Measurements from ENCODE around the gene LMAN2L.

LMAN2L gene

DNA sequence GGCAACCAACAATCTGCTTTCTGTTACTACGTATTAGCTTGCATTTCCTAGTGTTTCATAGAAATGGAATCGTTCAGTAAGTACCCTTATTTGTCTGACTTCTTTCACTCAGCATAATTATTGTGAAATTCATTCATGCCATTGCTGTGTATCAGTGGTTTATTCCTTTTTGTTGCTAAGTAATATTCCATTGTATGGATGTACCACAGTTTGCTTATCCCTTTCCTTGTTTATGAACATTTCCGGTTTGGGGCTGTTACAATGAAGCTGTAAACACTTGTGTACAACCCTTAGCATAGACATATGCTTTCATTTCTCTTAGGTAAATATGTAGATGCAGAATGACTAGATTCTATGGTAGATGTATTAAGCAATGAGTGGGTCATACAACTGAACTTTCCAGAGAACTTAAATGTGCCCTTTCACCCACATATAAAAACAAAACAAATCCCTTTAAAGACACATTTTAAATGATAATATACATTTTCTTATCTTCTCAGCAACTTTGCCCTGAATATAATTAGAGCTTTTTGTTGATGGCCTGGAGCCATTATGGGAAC lies 75.4 kb downstream of the LMAN2L start:
- H3K4me3 ChIP-seq (IDR thresholded peaks at IDR 0.05; ENCODE audit: insufficient read depth, low read depth, low read length), result no peak overlapping the region
- no peak overlapping the region for H3K4me2 ChIP-seq
- no peaks in the 10 kb centered on the region for H3K4me1 ChIP-seq (ENCODE audit: low read depth, poor library complexity, severe bottlenecking)
- no peaks in the 10 kb centered on the region for H3K27me3 ChIP-seq (ENCODE audit: insufficient read depth, low read depth)
- H3K9ac ChIP-seq, result no peak overlapping the region
- H2AFZ ChIP-seq (ENCODE audit: low read depth), result no peak overlapping the region
- TF ChIP-seq, protein P1, sequence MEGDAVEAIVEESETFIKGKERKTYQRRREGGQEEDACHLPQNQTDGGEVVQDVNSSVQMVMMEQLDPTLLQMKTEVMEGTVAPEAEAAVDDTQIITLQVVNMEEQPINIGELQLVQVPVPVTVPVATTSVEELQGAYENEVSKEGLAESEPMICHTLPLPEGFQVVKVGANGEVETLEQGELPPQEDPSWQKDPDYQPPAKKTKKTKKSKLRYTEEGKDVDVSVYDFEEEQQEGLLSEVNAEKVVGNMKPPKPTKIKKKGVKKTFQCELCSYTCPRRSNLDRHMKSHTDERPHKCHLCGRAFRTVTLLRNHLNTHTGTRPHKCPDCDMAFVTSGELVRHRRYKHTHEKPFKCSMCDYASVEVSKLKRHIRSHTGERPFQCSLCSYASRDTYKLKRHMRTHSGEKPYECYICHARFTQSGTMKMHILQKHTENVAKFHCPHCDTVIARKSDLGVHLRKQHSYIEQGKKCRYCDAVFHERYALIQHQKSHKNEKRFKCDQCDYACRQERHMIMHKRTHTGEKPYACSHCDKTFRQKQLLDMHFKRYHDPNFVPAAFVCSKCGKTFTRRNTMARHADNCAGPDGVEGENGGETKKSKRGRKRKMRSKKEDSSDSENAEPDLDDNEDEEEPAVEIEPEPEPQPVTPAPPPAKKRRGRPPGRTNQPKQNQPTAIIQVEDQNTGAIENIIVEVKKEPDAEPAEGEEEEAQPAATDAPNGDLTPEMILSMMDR (conservative IDR thresholded peaks at IDR 0.05; ENCODE audit: low read depth, low read length), result no peak
- no peaks in the 10 kb centered on the region for H4K20me1 ChIP-seq (ENCODE audit: insufficient read depth)
- no peak overlapping the region for H3K27ac ChIP-seq
- no peaks in the 10 kb centered on the region for H3K79me2 ChIP-seq (ENCODE audit: insufficient read depth, low read depth)
- no peaks in the 10 kb centered on the region for H3K36me3 ChIP-seq (ENCODE audit: insufficient read depth)

DNA sequence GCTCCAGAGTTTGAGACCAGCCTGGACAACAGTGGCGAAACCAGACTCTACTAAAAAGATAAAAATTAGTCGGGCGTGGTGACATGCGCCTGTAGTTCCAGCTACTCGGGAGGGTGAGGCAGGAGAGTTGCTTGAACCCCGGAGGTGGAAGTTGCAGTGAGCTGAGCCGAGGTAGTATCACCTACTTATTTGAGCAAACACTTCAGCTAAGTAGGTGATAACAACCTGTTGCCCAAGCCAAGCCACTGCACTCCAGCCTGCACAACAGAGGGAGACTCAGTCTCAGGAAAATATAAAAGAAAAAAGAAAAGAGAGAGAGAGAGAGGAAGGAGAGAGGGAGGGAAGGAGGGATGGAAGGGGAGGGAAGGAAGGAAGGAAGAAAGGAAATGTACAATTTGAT lies 76.0 kb downstream of the LMAN2L start:
- Histone ChIP-seq H3K36me3 (ENCODE audit: insufficient read depth) (no peaks in the 10 kb centered on the region), H3K4me1 (ENCODE audit: low read depth, poor library complexity, severe bottlenecking) (no peaks in the 10 kb centered on the region), H3K27ac (no peak overlapping the region)

GRCh38 chr2:96663177-96663576 lies 76.7 kb downstream of the LMAN2L start:
- Histone ChIP-seq H2AFZ (ENCODE audit: low read depth) (no peak overlapping the region), H3K9ac (no peak overlapping the region), H3K4me2 (no peak overlapping the region), H3K79me2 (ENCODE audit: insufficient read depth, low read depth) (no peaks in the 10 kb centered on the region), H3K4me1 (ENCODE audit: low read depth, poor library complexity, severe bottlenecking) (no peaks in the 10 kb centered on the region), H3K36me3 (ENCODE audit: insufficient read depth) (no peaks in the 10 kb centered on the region), H3K27ac (no peak overlapping the region), H4K20me1 (ENCODE audit: insufficient read depth) (no peaks in the 10 kb centered on the region), H3K4me3 (IDR thresholded peaks at IDR 0.05; ENCODE audit: insufficient read depth, low read depth, low read length) (no peak overlapping the region), H3K27me3 (ENCODE audit: insufficient read depth, low read depth) (no peaks in the 10 kb centered on the region)
- TF ChIP-seq, protein P1 (conservative IDR thresholded peaks at IDR 0.05; ENCODE audit: low read depth, low read length), result no peak

More for the DNA sequence above, 76.0 kb downstream of the LMAN2L start:
- TF ChIP-seq, protein P1 (conservative IDR thresholded peaks at IDR 0.05; ENCODE audit: low read depth, low read length), result no peak
- no peak overlapping the region for H3K4me2 ChIP-seq
- H3K79me2 ChIP-seq (ENCODE audit: insufficient read depth, low read depth), result no peaks in the 10 kb centered on the region
- H3K9ac ChIP-seq, result no peak overlapping the region
- no peak overlapping the region for H2AFZ ChIP-seq (ENCODE audit: low read depth)
- no peak overlapping the region for H3K4me3 ChIP-seq (IDR thresholded peaks at IDR 0.05; ENCODE audit: insufficient read depth, low read depth, low read length)
- no peaks in the 10 kb centered on the region for H3K27me3 ChIP-seq (ENCODE audit: insufficient read depth, low read depth)
- no peaks in the 10 kb centered on the region for H4K20me1 ChIP-seq (ENCODE audit: insufficient read depth)

GRCh38 chr2:96662360-96662759 lies 77.5 kb downstream of the LMAN2L start:
- H3K27ac ChIP-seq, result no peak overlapping the region
- H3K79me2 ChIP-seq (ENCODE audit: insufficient read depth, low read depth), result no peaks in the 10 kb centered on the region
- TF ChIP-seq, protein P1 (conservative IDR thresholded peaks at IDR 0.05; ENCODE audit: low read depth, low read length), result no peak
- no peak overlapping the region for H2AFZ ChIP-seq (ENCODE audit: low read depth)
- H3K9ac ChIP-seq, result no peak overlapping the region
- no peaks in the 10 kb centered on the region for H3K36me3 ChIP-seq (ENCODE audit: insufficient read depth)
- H3K4me2 ChIP-seq, result no peak overlapping the region
- no peaks in the 10 kb centered on the region for H3K27me3 ChIP-seq (ENCODE audit: insufficient read depth, low read depth)
- no peak overlapping the region for H3K4me3 ChIP-seq (IDR thresholded peaks at IDR 0.05; ENCODE audit: insufficient read depth, low read depth, low read length)
- H4K20me1 ChIP-seq (ENCODE audit: insufficient read depth), result no peaks in the 10 kb centered on the region
- no peaks in the 10 kb centered on the region for H3K4me1 ChIP-seq (ENCODE audit: low read depth, poor library complexity, severe bottlenecking)

All from KMS-11 (cell line).